GM21576 (cell line): Measurements from ENCODE around the gene DMC1.
A peak's percentile ranks its signal among the peaks of the same experiment; 100 is the strongest.
"Not testable (repeated sequence)": the region's sequence is repeated elsewhere in the genome, so short reads cannot be mapped to it uniquely, and the experiment has no call there.

Experiments used
- ATAC-seq: cut with Tn5 transposase; IDR thresholded peaks from one replicate; pipeline ENCODE4 v1.9.1; 2021; ENCODE audit warnings: mild to moderate bottlenecking, moderate library complexity; ENCODE audit not compliant: unreplicated experiment

The DMC1 gene, protein sequence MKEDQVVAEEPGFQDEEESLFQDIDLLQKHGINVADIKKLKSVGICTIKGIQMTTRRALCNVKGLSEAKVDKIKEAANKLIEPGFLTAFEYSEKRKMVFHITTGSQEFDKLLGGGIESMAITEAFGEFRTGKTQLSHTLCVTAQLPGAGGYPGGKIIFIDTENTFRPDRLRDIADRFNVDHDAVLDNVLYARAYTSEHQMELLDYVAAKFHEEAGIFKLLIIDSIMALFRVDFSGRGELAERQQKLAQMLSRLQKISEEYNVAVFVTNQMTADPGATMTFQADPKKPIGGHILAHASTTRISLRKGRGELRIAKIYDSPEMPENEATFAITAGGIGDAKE

DNA sequence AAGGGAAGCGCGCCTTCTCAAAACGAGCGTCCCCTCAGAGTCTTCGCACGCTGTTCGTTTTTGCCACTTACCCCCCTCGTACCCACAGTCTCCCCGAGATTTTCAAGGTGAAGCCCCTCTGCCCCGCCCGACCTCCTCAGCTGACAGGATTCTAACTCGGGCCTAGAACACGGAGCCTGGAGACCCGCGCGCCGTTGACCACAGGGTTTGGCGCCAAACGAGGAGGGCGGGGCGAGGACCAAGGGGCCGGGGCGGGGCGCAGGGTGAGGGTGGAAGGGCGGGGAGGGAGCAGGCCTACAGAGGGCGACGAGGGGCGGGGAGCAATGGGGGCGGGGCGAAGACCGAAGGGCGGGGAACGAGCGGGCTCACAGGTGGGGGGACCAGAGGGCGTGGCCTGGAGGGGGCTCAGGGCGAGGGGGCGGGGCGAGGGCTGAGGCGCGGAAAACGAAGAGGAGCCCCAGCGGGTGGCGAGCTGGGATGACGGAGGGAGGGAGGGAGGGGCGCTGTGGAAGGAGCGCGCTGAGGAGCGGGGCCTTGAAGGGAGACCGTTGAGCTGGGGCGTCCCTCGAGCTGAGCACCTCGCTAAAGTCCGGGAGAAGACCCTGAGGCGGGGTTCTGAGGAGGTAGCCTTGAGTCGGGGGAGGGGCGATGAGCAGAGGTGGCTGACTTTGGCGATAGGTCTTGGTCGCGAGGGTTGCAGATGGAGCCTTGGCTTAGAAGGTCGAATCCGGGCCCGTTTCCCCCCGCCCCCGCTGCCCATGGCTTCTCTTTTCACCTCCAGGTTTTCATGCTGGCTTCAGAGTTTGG is at the start of gene DMC1:
Gene DMC1, minus strand, starts transcription at position 212 of the 807 bp plus-strand sequence. CDS start 1,927 bp downstream, outside the sequence.
- peak; percentile 51 for ATAC-seq

- no peak for ATAC-seq
Measured at GRCh38 chr22:38618682-38619081, 48.7 kb upstream of the DMC1 start.

GRCh38 chr22:38618258-38618657 is 48.3 kb upstream of the DMC1 start:
- no peak for ATAC-seq

GRCh38 chr22:38615064-38615405 is 45.1 kb upstream of the DMC1 start:
- not testable (repeated sequence) for ATAC-seq

DNA sequence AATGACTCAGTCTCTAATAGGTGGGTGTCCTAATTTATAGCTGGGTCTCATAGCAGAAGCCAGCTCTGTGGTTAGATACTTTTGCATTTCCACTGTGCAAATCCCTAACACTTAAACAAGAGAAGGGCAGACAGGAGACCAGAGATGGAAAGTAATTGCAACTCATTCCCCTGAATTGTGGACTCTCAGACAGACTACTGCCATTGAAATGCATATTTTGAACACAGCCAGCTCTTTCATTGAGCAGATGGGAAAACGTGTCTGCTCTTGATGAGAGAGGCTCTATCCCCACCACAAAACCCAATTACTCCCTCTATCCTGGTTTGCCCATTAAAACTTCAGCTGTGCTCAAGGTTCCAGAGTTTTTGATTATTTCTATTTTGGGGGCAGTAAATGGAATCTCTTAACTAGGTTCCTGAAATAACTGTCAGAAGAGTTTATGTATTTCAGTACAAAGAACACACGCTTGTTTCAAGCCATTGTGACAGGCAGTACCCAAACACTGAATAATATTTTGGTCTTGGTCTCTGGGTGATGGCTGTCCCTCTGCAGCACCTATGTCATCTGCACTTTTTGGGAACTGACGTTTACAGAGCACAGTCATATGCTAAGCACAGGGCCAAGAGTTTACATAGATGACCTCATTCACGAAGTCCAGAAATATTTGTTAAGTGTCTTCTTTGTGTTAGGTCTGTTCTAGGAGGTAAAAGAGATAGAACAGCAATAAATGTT is 44.5 kb upstream of the DMC1 start:
- no peak for ATAC-seq

DNA sequence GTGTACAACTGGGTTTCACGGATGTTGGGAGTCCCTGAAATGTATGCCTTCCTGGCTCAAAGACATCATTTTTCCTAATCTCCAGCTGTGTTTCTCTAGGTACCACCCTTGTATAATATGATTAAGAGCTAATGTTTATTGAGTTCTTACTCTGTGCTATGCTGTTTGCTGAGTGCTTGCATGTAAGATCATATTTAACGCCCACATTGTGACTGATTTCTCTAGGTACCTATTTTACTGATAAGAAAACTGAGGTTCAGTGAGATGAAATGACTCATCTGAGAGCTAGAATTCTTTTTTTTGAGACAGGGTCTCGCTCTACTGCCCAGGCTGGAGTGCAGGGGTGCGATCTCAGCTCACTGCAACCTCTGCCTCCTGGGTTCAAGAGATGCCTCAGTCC is 43.6 kb upstream of the DMC1 start:
- ATAC-seq: no peak

GRCh38 chr22:38612217-38613006 is 42.4 kb upstream of the DMC1 start:
- ATAC-seq: no peak

DNA sequence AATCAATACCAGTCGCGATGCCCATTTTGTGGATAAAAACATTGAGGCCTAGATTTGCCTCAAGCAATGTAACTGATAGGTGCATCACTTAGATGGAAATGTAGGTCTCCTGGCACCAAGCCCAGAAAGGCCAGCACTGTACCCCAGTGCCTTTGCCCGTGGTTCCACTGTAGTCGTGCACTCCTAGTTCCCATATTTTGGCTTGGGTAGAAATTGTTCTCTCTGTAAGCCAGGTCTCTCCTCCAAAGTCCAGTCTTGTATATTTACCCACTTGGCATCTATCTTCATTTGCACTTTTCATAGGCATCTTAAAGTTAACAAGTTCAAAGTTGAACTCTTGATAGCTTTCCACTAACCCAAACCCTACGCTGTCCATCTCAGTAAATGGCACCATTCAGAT is 41.6 kb upstream of the DMC1 start:
- ATAC-seq: no peak

GRCh38 chr22:38610234-38610633 is 40.3 kb upstream of the DMC1 start:
- no peak for ATAC-seq

- ATAC-seq: no peak
Measured at GRCh38 chr22:38608992-38609750, 39.2 kb upstream of the DMC1 start.

GRCh38 chr22:38607680-38608079 is 37.7 kb upstream of the DMC1 start:
- ATAC-seq: no peak

GRCh38 chr22:38602166-38602565 is 32.2 kb upstream of the DMC1 start:
- no peak for ATAC-seq

GRCh38 chr22:38601221-38601764 is 31.3 kb upstream of the DMC1 start:
- no peak for ATAC-seq

- no peak for ATAC-seq
Measured at GRCh38 chr22:38599466-38599865, 29.5 kb upstream of the DMC1 start.

GRCh38 chr22:38582923-38583322 is 12.9 kb upstream of the DMC1 start:
- ATAC-seq: not testable (repeated sequence)

DNA sequence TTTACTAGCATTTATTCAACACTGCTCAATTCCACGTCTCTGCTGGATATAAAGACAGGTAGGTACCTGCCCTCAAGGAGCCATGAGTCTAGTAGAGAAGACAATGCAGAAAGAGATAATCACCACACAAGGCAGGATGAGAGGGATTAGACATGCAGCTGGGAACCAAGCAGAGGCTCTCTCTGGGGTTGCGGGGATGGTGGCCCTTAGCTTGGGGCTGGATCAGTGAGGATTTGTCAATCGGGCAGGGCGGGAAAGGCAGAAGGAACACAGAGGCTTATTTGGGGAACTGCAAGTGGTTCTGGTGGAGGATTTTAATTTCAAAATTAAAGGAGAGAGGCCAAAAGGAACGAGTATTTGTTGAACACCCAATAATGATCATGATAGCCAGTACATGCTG is 8.5 kb upstream of the DMC1 start:
- no peak for ATAC-seq

- ATAC-seq: no peak
Measured at GRCh38 chr22:38572065-38572464, 2.1 kb upstream of the DMC1 start.

DNA sequence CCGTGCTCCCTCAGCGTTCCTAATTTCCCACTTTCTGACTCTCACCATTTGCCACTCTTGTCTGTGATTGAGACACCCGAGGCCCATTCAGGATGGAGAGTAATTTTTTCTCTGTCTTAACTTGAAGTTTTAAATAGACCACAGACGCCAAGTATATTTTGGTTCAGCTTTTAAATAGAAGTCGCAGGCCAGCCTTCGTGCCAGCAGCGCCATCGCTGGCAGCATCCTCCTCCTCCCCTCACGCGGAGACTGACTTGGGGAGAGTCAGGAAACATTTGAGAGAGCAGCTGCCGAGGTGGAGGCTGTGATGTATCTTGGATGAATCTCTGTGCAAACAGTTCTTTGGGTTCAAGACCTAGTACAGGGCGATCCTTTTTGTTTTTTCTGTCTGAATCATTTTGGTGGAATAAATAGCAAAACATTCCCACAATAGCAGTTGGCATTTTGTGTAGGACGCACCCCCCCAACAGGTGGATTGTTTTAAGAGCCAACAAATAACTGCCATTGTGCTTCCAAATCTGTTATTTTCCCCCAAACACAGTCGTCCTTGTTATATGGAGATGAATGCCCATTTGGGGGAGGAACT is 889 bp upstream of the DMC1 start:
- ATAC-seq: peak; percentile 29

- ATAC-seq: no peak
Measured at GRCh38 chr22:38569181-38569971, 607 bp downstream of the DMC1 start.
